Measurements from ENCODE around the gene CHMP3. TPM values are rescaled to one million over a fixed set of nuclear protein-coding genes. Genes with fewer than 3 reads are reported as not detected.

CHMP3 gene
- 100 to 1,000 TPM in 3 of 4 donors, 10 to 100 TPM in 1; 87.0 to 155 (median 129) TPM for total RNA-seq

DNA sequence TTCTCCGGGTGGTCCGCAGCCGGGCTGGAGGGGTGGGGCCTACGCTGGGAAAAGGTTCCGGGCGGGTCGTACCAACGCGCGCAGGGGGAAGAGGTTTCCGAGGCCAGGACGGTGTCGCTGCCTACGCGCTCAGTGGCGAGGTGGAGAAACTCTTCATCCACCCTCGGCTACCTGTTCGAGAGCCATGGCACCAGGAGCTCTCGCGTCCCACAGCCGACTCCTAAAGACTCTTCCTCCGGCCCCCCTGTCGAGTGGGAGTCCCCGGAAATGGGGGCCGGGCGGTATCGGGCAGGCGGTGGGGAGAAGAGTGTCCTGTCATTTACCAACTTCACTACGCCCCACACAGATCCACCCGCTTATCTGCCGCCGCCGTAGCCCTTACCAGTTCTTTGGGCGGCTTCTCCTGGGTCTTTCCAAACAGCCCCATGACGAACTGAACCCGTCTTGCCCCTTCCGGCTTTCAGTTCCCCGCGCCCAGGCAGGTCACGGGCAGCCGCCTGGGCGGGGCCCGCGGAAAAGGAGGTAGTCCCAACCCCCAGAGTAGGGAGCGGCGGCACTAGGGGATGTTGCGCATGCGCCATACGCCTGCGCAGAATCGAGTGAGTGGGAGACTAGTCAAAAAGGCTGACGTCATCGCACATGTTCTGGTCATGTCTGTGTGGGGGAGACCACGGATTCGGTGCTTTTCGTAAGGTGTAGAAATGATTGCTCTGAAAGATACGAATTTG, at the start of gene CHMP3:
Gene CHMP3, minus strand, starts transcription at position 522 of the 728 bp plus-strand sequence. Its CDS starts 95 bp downstream, at position 427.
- TF ChIP-seq, protein P1, sequence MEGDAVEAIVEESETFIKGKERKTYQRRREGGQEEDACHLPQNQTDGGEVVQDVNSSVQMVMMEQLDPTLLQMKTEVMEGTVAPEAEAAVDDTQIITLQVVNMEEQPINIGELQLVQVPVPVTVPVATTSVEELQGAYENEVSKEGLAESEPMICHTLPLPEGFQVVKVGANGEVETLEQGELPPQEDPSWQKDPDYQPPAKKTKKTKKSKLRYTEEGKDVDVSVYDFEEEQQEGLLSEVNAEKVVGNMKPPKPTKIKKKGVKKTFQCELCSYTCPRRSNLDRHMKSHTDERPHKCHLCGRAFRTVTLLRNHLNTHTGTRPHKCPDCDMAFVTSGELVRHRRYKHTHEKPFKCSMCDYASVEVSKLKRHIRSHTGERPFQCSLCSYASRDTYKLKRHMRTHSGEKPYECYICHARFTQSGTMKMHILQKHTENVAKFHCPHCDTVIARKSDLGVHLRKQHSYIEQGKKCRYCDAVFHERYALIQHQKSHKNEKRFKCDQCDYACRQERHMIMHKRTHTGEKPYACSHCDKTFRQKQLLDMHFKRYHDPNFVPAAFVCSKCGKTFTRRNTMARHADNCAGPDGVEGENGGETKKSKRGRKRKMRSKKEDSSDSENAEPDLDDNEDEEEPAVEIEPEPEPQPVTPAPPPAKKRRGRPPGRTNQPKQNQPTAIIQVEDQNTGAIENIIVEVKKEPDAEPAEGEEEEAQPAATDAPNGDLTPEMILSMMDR (IDR thresholded peaks at IDR 0.05) = no peak
- TF ChIP-seq POLR2A (IDR thresholded peaks at IDR 0.05) = peak; percentile 50 to 72
- peak; percentile 64 to 93 for TF ChIP-seq EP300 (IDR thresholded peaks at IDR 0.05)
- 1% methylated on average over 40 to 50 of the region's 57 CpGs for WGBS, 2 donors
- Histone ChIP-seq H3K4me1 (peaks cover 0 to 44% (median 10%) of the 10 kb centered on the region in 4 donors), H3K27ac (peak within 1 kb of the TSS; percentile 94 to 100 (median 98)), H3K36me3 (no peaks in the 10 kb centered on the region), H3K27me3 (no peaks in the 10 kb centered on the region), H3K9me3 (no peaks in the 10 kb centered on the region), H3K4me3 (peak within 1 kb of the TSS; percentile 57 to 87 (median 74))
- peak; percentile 93 to 95 for DNase-seq (ENCODE audit: low spot score in 2 of 2)

DNA sequence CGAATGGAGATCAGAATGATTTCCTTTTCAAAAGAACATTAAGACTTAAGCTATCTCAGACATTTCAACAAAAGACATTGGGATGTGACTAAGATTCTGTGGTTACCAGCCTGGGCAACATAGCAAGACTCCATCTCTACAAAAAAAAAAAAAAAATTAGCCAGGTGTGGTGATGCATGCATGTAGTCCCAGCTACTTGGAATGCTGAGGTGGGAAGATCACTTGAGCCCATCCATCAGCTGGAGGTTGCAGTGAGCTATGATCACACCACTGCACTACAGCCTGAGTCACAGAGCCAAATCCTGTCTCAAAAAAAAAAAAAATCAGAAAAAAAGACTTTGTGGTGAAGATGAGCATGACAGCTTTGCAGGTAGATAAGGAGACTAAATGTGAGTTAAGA, 47.6 kb upstream of the CHMP3 start:
- Histone ChIP-seq H3K9me3 (no peaks in the 10 kb centered on the region), H3K27me3 (no peaks in the 10 kb centered on the region), H3K4me3 (no peak overlapping the region), H3K36me3 (peaks cover 0 to 88% (median 0%) of the 10 kb centered on the region in 3 donors), H3K27ac (no peak overlapping the region), H3K4me1 (peaks cover 0 to 15% (median 0%) of the 10 kb centered on the region in 4 donors)
- TF ChIP-seq POLR2A (IDR thresholded peaks at IDR 0.05) (no peak), EP300 (IDR thresholded peaks at IDR 0.05) (no peak)
- TF ChIP-seq, protein P1 (IDR thresholded peaks at IDR 0.05) = no peak
- 94 to 100% methylated on average over 1 of the region's 1 CpG for WGBS, 2 donors
- no peak for DNase-seq (ENCODE audit: low spot score in 2 of 2)

DNA sequence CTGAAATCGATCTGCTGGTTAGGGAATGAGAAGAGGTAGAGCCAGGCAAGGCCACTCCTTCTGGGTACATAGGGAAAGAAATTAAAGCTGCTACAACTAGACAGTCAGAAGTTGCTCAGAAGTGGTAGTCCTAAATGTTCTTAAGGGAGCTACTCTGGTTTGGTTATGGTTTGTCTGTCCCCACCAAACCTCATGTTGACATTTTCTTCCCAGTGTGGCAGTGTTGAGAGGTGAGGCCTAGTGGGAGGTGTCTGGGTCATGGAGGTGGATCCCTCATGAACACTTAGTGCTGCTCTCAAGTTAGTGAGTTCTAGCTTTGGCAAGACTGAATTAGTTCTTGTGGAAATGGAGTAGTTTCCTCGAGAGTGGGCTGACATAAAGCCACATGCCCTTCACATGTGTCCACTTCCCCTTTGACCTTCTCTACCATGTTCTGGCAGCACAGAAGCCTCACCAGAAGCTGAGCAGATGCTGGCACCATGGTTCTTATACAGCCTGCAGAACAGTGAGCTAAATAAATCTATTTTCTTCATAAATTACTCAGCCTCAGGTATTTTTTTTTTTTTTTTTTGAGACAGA, 45.7 kb upstream of the CHMP3 start:
- H3K4me3 ChIP-seq = no peak overlapping the region
- no peak for DNase-seq (ENCODE audit: low spot score in 2 of 2)
- WGBS, 2 donors = 71 to 82% methylated on average over 2 of the region's 2 CpGs
- no peaks in the 10 kb centered on the region for H3K9me3 ChIP-seq
- TF ChIP-seq EP300 (IDR thresholded peaks at IDR 0.05) = no peak
- TF ChIP-seq POLR2A (IDR thresholded peaks at IDR 0.05) = no peak
- H3K36me3 ChIP-seq = peaks cover 0 to 94% (median 0%) of the 10 kb centered on the region in 3 donors
- peaks cover 0 to 14% (median 0%) of the 10 kb centered on the region in 4 donors for H3K4me1 ChIP-seq
- no peaks in the 10 kb centered on the region for H3K27me3 ChIP-seq
- no peak overlapping the region for H3K27ac ChIP-seq

DNA sequence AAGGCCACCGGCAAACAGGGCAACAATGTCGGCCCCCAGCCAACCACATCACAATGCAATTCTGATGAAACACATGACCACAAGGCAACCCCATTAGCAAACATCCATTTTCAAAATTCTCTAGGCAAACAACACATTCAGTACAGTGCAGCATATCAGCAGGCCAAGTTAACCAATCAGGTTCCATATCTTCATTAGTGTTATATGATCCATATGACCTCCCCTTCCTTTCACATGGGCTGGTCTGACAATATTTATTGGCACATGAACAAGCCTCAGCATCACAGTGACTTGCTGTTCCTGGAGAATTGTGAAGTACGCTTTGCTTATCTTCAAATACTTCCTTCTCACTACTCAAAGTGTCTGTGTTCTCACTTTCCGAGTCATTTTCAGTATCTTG, 40.7 kb upstream of the CHMP3 start:
- H3K27ac ChIP-seq = no peak overlapping the region
- no peaks in the 10 kb centered on the region for H3K27me3 ChIP-seq
- TF ChIP-seq, protein P1 (IDR thresholded peaks at IDR 0.05) = no peak
- no peak for TF ChIP-seq EP300 (IDR thresholded peaks at IDR 0.05)
- TF ChIP-seq POLR2A (IDR thresholded peaks at IDR 0.05) = no peak
- no peak overlapping the region for H3K4me3 ChIP-seq
- DNase-seq (ENCODE audit: low spot score in 2 of 2) = no peak
- peaks cover 0 to 76% (median 0%) of the 10 kb centered on the region in 3 donors for H3K36me3 ChIP-seq
- H3K9me3 ChIP-seq = no peaks in the 10 kb centered on the region
- WGBS, 2 donors = 78 to 81% methylated on average over 4 of the region's 4 CpGs
- H3K4me1 ChIP-seq = peaks cover 0 to 4% (median 0%) of the 10 kb centered on the region in 4 donors

DNA sequence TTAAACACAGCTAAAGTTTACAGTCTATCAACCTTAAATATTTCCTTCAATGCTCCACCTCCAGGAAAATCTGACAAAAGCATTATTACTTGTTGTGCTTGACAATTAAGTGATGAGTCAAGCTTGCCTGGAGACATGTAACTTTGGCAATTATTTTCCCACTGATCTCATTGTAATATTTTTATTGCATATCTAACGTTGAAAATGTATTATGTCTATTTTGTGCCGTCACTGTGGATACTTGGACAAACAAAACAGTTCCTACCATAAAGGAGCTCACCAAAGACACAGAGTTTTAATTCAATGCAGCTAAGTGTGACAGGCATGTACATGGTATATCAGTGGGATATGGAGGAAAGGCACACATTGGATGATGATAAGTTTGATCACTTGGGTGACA, 35.7 kb upstream of the CHMP3 start:
- Histone ChIP-seq H3K36me3 (peaks cover 0 to 27% (median 0%) of the 10 kb centered on the region in 3 donors), H3K27me3 (no peaks in the 10 kb centered on the region), H3K4me1 (peaks cover 0 to 2% (median 0%) of the 10 kb centered on the region in 4 donors), H3K9me3 (no peaks in the 10 kb centered on the region), H3K27ac (no peak overlapping the region), H3K4me3 (no peak overlapping the region)
- WGBS, 2 donors = 64 to 67% methylated on average over 2 of the region's 2 CpGs
- TF ChIP-seq POLR2A (IDR thresholded peaks at IDR 0.05) (no peak), EP300 (IDR thresholded peaks at IDR 0.05) (no peak)
- TF ChIP-seq, protein P1 (IDR thresholded peaks at IDR 0.05) = no peak
- DNase-seq (ENCODE audit: low spot score in 2 of 2) = no peak
